Measurements from ENCODE around the gene TJAP1.

The TJAP1 gene

GRCh38 chr6:43437700-43438099, 39.7 kb upstream of the TJAP1 start:
- TF ChIP-seq ISL1 (CRISPR knock-in tag; IDR thresholded peaks at IDR 0.05) (no peak), ZNF70 (CRISPR knock-in tag; IDR thresholded peaks at IDR 0.05) (no peak), PPARA (CRISPR knock-in tag; IDR thresholded peaks at IDR 0.05; ENCODE audit: borderline replicate concordance) (no peak), ZC3H10 (CRISPR knock-in tag; IDR thresholded peaks at IDR 0.05) (no peak), GLIS3 (CRISPR knock-in tag; IDR thresholded peaks at IDR 0.05) (no peak)
- TF ChIP-seq, protein P1, sequence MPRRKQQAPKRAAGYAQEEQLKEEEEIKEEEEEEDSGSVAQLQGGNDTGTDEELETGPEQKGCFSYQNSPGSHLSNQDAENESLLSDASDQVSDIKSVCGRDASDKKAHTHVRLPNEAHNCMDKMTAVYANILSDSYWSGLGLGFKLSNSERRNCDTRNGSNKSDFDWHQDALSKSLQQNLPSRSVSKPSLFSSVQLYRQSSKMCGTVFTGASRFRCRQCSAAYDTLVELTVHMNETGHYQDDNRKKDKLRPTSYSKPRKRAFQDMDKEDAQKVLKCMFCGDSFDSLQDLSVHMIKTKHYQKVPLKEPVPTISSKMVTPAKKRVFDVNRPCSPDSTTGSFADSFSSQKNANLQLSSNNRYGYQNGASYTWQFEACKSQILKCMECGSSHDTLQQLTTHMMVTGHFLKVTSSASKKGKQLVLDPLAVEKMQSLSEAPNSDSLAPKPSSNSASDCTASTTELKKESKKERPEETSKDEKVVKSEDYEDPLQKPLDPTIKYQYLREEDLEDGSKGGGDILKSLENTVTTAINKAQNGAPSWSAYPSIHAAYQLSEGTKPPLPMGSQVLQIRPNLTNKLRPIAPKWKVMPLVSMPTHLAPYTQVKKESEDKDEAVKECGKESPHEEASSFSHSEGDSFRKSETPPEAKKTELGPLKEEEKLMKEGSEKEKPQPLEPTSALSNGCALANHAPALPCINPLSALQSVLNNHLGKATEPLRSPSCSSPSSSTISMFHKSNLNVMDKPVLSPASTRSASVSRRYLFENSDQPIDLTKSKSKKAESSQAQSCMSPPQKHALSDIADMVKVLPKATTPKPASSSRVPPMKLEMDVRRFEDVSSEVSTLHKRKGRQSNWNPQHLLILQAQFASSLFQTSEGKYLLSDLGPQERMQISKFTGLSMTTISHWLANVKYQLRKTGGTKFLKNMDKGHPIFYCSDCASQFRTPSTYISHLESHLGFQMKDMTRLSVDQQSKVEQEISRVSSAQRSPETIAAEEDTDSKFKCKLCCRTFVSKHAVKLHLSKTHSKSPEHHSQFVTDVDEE (CRISPR knock-in tag; IDR thresholded peaks at IDR 0.05), result no peak
- ATAC-seq, result no peak

DNA sequence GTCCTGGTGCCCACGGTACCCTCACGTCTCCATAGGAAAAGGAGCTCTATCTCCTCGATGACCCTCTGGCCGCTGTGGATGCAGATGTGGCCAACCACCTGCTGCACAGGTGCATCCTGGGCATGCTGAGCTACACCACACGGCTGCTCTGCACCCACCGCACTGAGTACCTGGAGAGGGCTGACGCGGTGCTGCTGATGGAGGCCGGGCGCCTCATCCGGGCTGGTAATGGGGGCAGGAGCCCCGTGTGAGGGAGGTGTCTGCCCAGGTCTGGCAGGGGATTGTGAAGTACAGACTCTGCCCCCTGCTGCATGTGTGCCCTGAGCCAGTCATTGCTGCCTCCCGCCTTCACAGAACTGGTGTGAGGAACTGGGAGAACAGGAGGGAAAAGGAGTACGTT, 34.4 kb upstream of the TJAP1 start:
- ATAC-seq, result no peak

DNA sequence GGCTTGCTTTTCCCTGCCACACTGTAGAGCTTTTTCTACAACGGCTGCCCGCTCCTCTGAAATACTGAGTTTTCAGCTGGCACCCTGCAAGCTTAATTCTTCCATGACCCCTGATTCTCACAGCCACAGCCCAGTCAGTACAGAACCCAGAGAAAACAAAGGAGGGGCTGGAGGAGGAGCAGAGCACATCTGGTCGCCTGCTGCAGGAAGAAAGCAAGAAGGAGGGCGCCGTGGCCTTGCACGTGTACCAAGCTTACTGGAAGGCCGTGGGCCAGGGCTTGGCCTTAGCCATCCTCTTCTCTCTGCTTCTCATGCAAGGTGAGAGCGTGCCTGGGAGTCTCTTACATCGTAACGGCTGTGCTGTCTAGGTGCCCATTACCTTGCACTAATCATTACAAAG, 33.3 kb upstream of the TJAP1 start:
- ATAC-seq, result no peak
- TF ChIP-seq, protein P2, sequence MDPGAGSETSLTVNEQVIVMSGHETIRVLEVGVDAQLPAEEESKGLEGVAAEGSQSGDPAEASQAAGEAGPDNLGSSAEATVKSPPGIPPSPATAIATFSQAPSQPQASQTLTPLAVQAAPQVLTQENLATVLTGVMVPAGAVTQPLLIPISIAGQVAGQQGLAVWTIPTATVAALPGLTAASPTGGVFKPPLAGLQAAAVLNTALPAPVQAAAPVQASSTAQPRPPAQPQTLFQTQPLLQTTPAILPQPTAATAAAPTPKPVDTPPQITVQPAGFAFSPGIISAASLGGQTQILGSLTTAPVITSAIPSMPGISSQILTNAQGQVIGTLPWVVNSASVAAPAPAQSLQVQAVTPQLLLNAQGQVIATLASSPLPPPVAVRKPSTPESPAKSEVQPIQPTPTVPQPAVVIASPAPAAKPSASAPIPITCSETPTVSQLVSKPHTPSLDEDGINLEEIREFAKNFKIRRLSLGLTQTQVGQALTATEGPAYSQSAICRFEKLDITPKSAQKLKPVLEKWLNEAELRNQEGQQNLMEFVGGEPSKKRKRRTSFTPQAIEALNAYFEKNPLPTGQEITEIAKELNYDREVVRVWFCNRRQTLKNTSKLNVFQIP (CRISPR knock-in tag; IDR thresholded peaks at IDR 0.05; ENCODE audit: borderline replicate concordance, low read depth), result no peak
- no peak for TF ChIP-seq GLIS3 (CRISPR knock-in tag; IDR thresholded peaks at IDR 0.05)
- no peak for TF ChIP-seq CSRNP3 (CRISPR knock-in tag; IDR thresholded peaks at IDR 0.05)
- no peak for TF ChIP-seq TOX (CRISPR knock-in tag; IDR thresholded peaks at IDR 0.05; ENCODE audit: borderline replicate concordance)
- TF ChIP-seq ZC3H10 (CRISPR knock-in tag; IDR thresholded peaks at IDR 0.05), result no peak
- no peak for TF ChIP-seq BACH2 (CRISPR knock-in tag; IDR thresholded peaks at IDR 0.05; ENCODE audit: borderline replicate concordance)
- no peak for TF ChIP-seq ISL1 (CRISPR knock-in tag; IDR thresholded peaks at IDR 0.05)
- no peak for TF ChIP-seq PATZ1 (CRISPR knock-in tag; IDR thresholded peaks at IDR 0.05; ENCODE audit: borderline replicate concordance)
- TF ChIP-seq ZNF70 (CRISPR knock-in tag; IDR thresholded peaks at IDR 0.05), result no peak
- no peak for TF ChIP-seq ZNF8 (CRISPR knock-in tag; IDR thresholded peaks at IDR 0.05)
- no peak for TF ChIP-seq OSR1 (CRISPR knock-in tag; IDR thresholded peaks at IDR 0.05)

More for the DNA sequence above, 34.4 kb upstream of the TJAP1 start:
- TF ChIP-seq CSRNP3 (CRISPR knock-in tag; IDR thresholded peaks at IDR 0.05), result no peak
- TF ChIP-seq CSDC2 (CRISPR knock-in tag; IDR thresholded peaks at IDR 0.05), result no peak
- TF ChIP-seq ZNF70 (CRISPR knock-in tag; IDR thresholded peaks at IDR 0.05), result no peak
- no peak for TF ChIP-seq SNAI2 (CRISPR knock-in tag; IDR thresholded peaks at IDR 0.05)
- TF ChIP-seq, protein P2 (CRISPR knock-in tag; IDR thresholded peaks at IDR 0.05; ENCODE audit: borderline replicate concordance, low read depth), result no peak
- TF ChIP-seq, protein P3, sequence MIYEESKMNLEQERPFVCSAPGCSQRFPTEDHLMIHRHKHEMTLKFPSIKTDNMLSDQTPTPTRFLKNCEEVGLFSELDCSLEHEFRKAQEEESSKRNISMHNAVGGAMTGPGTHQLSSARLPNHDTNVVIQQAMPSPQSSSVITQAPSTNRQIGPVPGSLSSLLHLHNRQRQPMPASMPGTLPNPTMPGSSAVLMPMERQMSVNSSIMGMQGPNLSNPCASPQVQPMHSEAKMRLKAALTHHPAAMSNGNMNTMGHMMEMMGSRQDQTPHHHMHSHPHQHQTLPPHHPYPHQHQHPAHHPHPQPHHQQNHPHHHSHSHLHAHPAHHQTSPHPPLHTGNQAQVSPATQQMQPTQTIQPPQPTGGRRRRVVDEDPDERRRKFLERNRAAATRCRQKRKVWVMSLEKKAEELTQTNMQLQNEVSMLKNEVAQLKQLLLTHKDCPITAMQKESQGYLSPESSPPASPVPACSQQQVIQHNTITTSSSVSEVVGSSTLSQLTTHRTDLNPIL (CRISPR knock-in tag; IDR thresholded peaks at IDR 0.05; ENCODE audit: low read depth), result no peak
- TF ChIP-seq BACH2 (CRISPR knock-in tag; IDR thresholded peaks at IDR 0.05; ENCODE audit: borderline replicate concordance), result no peak
- TF ChIP-seq, protein P1 (CRISPR knock-in tag; IDR thresholded peaks at IDR 0.05), result no peak
- no peak for TF ChIP-seq GLIS3 (CRISPR knock-in tag; IDR thresholded peaks at IDR 0.05)
